GM19025 (cell line): ENCODE results near the gene IGSF3.
"Not testable (repeated sequence)": the region's sequence is repeated elsewhere in the genome, so short reads cannot be mapped to it uniquely, and the experiment has no call there.

Source experiments
- ATAC-seq: cut with Tn5 transposase; IDR thresholded peaks from one replicate; pipeline ENCODE4 v1.9.1; 2021; ENCODE audit warnings: mild to moderate bottlenecking, low read depth, moderate library complexity; ENCODE audit not compliant: unreplicated experiment

The IGSF3 gene

GRCh38 chr1:116664978-116665371 lies 2.6 kb downstream of the IGSF3 start:
- no peak for ATAC-seq

- no peak for ATAC-seq
These were observed 3.1 kb downstream of the IGSF3 start for GRCh38 chr1:116664366-116664977.

GRCh38 chr1:116663821-116664220 lies 3.7 kb downstream of the IGSF3 start:
- ATAC-seq, result no peak

GRCh38 chr1:116661633-116662032 lies 5.9 kb downstream of the IGSF3 start:
- ATAC-seq, result no peak

- not testable (repeated sequence) for ATAC-seq
These were observed 8.9 kb downstream of the IGSF3 start for GRCh38 chr1:116658645-116659044.

GRCh38 chr1:116657836-116658235 lies 9.7 kb downstream of the IGSF3 start:
- not testable (repeated sequence) for ATAC-seq

- no peak for ATAC-seq
These were observed 13.2 kb downstream of the IGSF3 start for GRCh38 chr1:116654351-116654750.

GRCh38 chr1:116652598-116652997 lies 14.9 kb downstream of the IGSF3 start:
- ATAC-seq, result not testable (repeated sequence)

GRCh38 chr1:116650781-116651180 lies 16.8 kb downstream of the IGSF3 start:
- not testable (repeated sequence) for ATAC-seq

- ATAC-seq, result not testable (repeated sequence)
These were observed 18.5 kb downstream of the IGSF3 start for GRCh38 chr1:116649041-116649440.

- not testable (repeated sequence) for ATAC-seq
These were observed 19.2 kb downstream of the IGSF3 start for GRCh38 chr1:116648325-116648724.

- ATAC-seq, result not testable (repeated sequence)
These were observed 20.3 kb downstream of the IGSF3 start for GRCh38 chr1:116647186-116647585.

GRCh38 chr1:116646673-116647170 lies 20.8 kb downstream of the IGSF3 start:
- not testable (repeated sequence) for ATAC-seq

- not testable (repeated sequence) for ATAC-seq
These were observed 21.5 kb downstream of the IGSF3 start for GRCh38 chr1:116645802-116646672.

- not testable (repeated sequence) for ATAC-seq
These were observed 22.5 kb downstream of the IGSF3 start for GRCh38 chr1:116644993-116645392.

GRCh38 chr1:116644096-116644495 lies 23.4 kb downstream of the IGSF3 start:
- ATAC-seq, result not testable (repeated sequence)

GRCh38 chr1:116643281-116643751 lies 24.2 kb downstream of the IGSF3 start:
- not testable (repeated sequence) for ATAC-seq

- not testable (repeated sequence) for ATAC-seq
These were observed 24.9 kb downstream of the IGSF3 start for GRCh38 chr1:116642311-116643280.

- not testable (repeated sequence) for ATAC-seq
These were observed 29.9 kb downstream of the IGSF3 start for GRCh38 chr1:116637583-116637982.

- ATAC-seq, result not testable (repeated sequence)
These were observed 30.9 kb downstream of the IGSF3 start for GRCh38 chr1:116636584-116636983.
